Omental fat pad (tissue), 4 donors: ENCODE results near the gene PLXNB1. TPM values are rescaled to one million over a fixed set of nuclear protein-coding genes. Genes with fewer than 3 reads are reported as not detected.
"Not testable (repeated sequence)": the region's sequence is repeated elsewhere in the genome, so short reads cannot be mapped to it uniquely, and the experiment has no call there.

Source experiments
- ATAC-seq: fragments of 150-250 bp; one replicate; pipeline ENCODE4 v1.9.1; 2016; ENCODE audit warnings: mild to moderate bottlenecking, moderate library complexity; ENCODE audit not compliant: low FRiP score
- DNase-seq: peaks from one replicate; pipeline ENCODE4 v3.0.0-alpha.2; 2019; ENCODE audit warnings: low spot score
- CTCF ChIP-seq, 3 donors: fragments of 450-650 bp; IDR thresholded peaks; one replicate each; pipeline ENCODE4 v1.5.1; 2016 to 2017; ENCODE audit warnings: antibody characterized with exemption in 3 of 3, mild to moderate bottlenecking in 3 of 3, moderate library complexity in 2 of 3
- total RNA-seq, 4 donors: library from RNA; depleted of rRNA; stranded (reverse); fragments of >200 nt; gene quantifications; one replicate each; pipeline ENCODE4 v1.1.0, GENCODE V29; 2016

Gene PLXNB1
- total RNA-seq, 4 donors from 2014 or later: 66.7 to 91.3 (median 77.1) TPM

- DNase-seq (no peak), ATAC-seq (no peak)
- no peak for TF ChIP-seq CTCF (IDR thresholded peaks at IDR 0.05)
Measured at GRCh38 chr3:48474619-48475018, 44.7 kb upstream of the PLXNB1 start.

GRCh38 chr3:48474031-48474430 lies 44.1 kb upstream of the PLXNB1 start:
- not testable (repeated sequence) for DNase-seq, ATAC-seq

- ATAC-seq (no peak), DNase-seq (no peak)
- no peak for TF ChIP-seq CTCF (IDR thresholded peaks at IDR 0.05)
Measured at GRCh38 chr3:48473617-48473952, 43.7 kb upstream of the PLXNB1 start.

- TF ChIP-seq CTCF (IDR thresholded peaks at IDR 0.05): no peak
- peak; percentile 78 for DNase-seq
- ATAC-seq: peak; percentile 89
Measured at GRCh38 chr3:48472923-48473616, 43.2 kb upstream of the PLXNB1 start.

GRCh38 chr3:48472673-48472922 lies 42.7 kb upstream of the PLXNB1 start:
- no peak for DNase-seq
- ATAC-seq: peak; percentile 47
- TF ChIP-seq CTCF (IDR thresholded peaks at IDR 0.05): no peak

GRCh38 chr3:48470286-48470685 lies 40.4 kb upstream of the PLXNB1 start:
- ATAC-seq: no peak
- DNase-seq: no peak

GRCh38 chr3:48469046-48469915 lies 39.4 kb upstream of the PLXNB1 start:
- no peak for ATAC-seq
- no peak for TF ChIP-seq CTCF (IDR thresholded peaks at IDR 0.05)

More at GRCh38 chr3:48470286-48470685, 40.4 kb upstream of the PLXNB1 start:
- TF ChIP-seq CTCF (IDR thresholded peaks at IDR 0.05): no peak

More at GRCh38 chr3:48469046-48469915, 39.4 kb upstream of the PLXNB1 start:
- DNase-seq: no peak
